ENCODE data around the gene ASB10. TPM values are rescaled to one million over a fixed set of nuclear protein-coding genes. Genes with fewer than 3 reads are reported as not detected.

ASB10 gene
- total RNA-seq, 4 donors from 2014 or later: not detected

DNA sequence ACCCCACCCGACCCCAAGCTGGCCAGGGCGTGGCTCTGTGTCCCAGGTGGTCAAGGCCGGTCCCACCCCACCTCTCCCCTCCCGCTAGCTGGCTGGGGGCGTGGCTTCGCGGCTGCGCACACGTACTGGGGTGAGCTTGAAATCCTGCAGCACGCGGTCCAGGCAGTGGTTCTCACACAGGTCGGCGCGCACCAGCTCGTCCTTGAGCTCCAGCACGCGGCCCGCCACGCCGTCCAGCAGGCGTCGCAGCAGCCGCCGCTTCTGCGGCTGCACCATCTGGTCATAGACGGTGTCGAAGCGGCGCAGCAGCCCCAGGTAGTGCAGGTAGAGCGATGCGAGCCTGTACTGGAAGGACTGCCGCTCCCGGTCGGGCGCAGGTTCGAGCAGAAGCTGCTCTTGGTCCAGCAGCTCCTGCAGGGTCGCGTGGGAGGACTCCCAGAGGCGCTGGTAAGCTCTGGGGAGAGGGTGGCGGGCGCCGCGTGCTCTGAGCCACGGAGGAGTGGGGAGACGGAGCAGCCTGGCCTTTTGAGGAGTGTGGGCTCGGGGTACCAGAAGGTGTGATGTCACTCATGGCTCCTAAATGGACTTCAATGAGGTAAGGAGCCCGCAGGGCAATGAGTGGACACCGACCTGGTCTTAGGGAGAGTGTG is 17.5 kb upstream of the ASB10 start:
- TF ChIP-seq, protein P1, sequence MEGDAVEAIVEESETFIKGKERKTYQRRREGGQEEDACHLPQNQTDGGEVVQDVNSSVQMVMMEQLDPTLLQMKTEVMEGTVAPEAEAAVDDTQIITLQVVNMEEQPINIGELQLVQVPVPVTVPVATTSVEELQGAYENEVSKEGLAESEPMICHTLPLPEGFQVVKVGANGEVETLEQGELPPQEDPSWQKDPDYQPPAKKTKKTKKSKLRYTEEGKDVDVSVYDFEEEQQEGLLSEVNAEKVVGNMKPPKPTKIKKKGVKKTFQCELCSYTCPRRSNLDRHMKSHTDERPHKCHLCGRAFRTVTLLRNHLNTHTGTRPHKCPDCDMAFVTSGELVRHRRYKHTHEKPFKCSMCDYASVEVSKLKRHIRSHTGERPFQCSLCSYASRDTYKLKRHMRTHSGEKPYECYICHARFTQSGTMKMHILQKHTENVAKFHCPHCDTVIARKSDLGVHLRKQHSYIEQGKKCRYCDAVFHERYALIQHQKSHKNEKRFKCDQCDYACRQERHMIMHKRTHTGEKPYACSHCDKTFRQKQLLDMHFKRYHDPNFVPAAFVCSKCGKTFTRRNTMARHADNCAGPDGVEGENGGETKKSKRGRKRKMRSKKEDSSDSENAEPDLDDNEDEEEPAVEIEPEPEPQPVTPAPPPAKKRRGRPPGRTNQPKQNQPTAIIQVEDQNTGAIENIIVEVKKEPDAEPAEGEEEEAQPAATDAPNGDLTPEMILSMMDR (IDR thresholded peaks at IDR 0.05): no peak
- ATAC-seq (ENCODE audit: low FRiP score) (no peak), DNase-seq (ENCODE audit: low spot score) (no peak)

DNA sequence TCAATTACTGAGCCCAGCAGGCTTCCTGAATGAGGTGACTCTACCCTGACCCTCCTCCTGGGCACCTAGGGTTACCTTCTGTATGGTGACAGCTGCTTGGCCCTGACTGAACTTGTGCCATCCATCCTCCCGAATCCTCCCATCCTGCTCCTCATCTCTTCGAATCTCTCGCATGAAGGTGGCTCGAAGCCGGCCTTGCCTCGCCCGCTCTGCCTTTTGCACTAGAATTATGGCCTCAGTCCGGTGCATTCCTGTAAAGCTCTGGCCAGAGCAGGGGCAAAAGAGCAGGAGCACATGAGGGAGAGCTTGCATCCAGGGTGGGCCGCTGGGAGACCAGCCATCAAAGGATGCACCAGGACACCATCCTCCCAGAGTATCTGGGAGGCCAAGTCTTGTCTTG is 15.8 kb upstream of the ASB10 start:
- TF ChIP-seq, protein P1 (IDR thresholded peaks at IDR 0.05): no peak
- no peak for DNase-seq (ENCODE audit: low spot score)
- ATAC-seq (ENCODE audit: low FRiP score): no peak

DNA sequence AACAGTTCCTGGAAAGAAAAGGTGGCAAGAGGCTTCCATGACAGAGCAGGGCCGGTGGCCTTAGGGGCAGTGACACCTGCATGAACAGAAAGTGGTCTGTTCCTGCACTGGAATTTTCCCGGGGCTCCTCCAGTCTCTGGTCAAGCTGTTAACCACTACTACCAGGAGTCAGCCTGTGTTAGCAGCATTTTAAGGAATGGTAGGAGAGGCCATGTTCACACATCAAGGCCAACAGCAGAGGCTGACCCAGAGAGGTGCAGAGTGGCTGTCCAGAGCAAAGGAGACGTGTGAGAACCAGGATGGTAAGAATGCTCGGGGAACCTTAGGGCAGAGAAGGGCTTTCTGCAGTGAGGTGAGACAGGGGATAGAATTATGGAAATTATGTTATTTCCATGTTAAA is 14.7 kb upstream of the ASB10 start:
- ATAC-seq (ENCODE audit: low FRiP score) (no peak), DNase-seq (ENCODE audit: low spot score) (no peak)
- TF ChIP-seq, protein P1 (IDR thresholded peaks at IDR 0.05): no peak

DNA sequence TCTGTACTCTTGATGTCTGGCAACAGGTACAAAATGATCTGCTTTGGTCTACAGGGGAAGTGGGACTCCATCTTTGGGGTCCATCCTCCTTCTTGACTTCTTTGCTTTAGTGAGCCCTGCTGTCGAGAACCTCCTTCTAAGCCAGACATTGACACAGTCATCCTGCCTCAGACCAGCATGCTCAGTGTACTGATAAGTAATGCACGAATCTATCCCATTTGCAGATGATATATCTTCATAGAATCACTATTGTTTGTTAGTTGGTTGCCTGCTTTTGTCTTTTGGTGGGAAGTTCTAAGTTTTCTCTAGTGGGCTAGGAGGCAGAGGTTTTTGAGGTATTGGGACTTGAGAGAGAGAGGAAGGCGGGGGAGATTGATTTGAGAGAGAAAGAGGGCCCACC is 14.3 kb upstream of the ASB10 start:
- no peak for ATAC-seq (ENCODE audit: low FRiP score)
- DNase-seq (ENCODE audit: low spot score): no peak
- TF ChIP-seq, protein P1 (IDR thresholded peaks at IDR 0.05): no peak

DNA sequence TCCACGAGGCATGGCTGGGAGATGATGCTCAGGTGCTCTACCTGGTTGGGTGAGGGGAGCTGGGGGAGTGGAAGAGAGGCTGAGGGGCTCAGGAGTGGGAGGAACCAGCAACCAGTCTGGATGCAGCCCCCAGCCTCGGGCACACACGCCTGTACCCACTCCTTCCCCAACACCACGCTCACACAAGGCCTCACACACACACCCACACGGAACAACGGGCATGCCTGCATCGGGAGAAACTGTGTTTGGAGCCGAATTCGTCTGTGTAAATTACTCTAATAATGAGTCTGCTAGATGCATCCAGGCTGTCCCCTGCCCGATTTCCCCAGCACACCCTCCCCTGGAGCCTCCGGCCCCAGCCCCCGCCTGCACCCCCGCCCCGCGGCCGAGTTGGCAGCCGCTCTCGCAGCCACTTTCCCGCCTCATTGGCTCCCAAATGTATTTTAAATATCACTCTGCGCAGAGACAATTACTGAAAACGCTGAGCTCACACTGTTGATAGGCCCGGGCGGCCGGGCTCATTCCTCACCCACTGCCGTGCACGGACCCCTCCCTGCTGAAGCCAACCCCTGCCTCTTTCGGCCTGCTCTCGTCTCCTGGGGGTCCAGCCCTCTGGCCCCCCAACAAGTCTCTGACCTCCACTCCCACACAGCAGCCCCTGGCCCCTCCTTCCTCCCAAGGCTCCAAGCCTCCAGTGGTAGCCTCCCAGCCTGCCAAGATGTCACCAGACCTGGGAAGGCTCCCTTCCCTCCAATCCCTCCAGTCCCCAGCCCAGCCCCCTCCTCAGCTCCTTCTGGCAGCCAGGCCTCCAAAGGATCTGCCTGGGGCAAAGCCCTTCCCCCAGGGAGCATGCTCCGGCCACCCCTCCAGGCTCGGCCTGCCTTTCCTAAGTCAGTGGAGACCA is 12.1 kb upstream of the ASB10 start:
- no peak for ATAC-seq (ENCODE audit: low FRiP score)
- no peak for DNase-seq (ENCODE audit: low spot score)
- TF ChIP-seq, protein P1 (IDR thresholded peaks at IDR 0.05): no peak

DNA sequence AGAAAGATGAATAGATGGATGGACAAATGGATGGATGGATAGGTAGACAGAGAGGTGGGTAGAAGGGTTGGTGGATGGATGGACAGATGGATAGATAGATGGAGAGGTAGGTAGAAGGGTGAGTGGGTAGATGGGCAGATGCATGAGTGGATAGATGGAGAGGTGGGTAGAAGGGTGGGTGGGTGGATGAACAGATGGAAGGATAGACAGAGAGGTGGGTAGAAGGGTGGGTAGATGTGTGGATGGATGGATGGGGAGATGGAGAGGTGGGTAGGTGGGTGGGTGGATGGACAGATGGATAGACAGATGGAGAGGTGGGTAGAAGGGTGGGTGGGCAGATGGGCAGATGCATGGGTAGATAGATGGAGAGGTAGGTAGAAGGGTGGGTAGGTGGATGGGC is 10.9 kb upstream of the ASB10 start:
- TF ChIP-seq, protein P1 (IDR thresholded peaks at IDR 0.05): no peak
- ATAC-seq (ENCODE audit: low FRiP score) (no peak), DNase-seq (ENCODE audit: low spot score) (no peak)

Measured in omental fat pad (tissue), 4 donors.